Measurements from ENCODE around the gene MICU1.

The MICU1 gene

GRCh38 chr10:72464438-72464837 lies 161.4 kb downstream of the MICU1 start:
- Histone ChIP-seq H3K27ac (no peak overlapping the region), H3K36me3 (ENCODE audit: insufficient read depth) (no peaks in the 10 kb centered on the region), H2AFZ (ENCODE audit: low read depth) (no peak overlapping the region), H3K4me3 (IDR thresholded peaks at IDR 0.05; ENCODE audit: insufficient read depth, low read depth, low read length) (no peak overlapping the region), H3K4me2 (no peak overlapping the region), H3K79me2 (ENCODE audit: insufficient read depth, low read depth) (no peaks in the 10 kb centered on the region), H4K20me1 (ENCODE audit: insufficient read depth) (no peaks in the 10 kb centered on the region), H3K9ac (no peak overlapping the region), H3K4me1 (ENCODE audit: low read depth, poor library complexity, severe bottlenecking) (no peaks in the 10 kb centered on the region), H3K27me3 (ENCODE audit: insufficient read depth, low read depth) (no peaks in the 10 kb centered on the region)
- no peak for TF ChIP-seq CTCF (conservative IDR thresholded peaks at IDR 0.05; ENCODE audit: low read depth, low read length)

DNA sequence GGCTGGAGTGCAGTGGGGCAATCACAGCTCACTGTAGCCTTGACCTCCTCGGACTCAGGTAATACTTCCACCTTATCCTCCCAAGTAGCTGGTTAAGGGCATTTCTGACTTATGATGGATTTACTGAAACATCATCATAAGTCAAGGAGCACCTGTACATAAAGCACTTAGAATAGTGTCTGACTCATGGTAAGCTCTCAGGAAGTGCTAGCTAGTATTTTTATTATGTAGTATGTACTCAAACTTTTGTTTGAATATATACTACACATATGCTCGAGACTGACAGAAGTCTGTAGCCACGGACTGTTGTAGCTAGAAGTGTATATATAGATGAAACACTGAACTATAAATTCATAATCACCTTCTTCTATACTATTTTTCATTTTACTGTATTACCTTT lies 163.6 kb downstream of the MICU1 start:
- H4K20me1 ChIP-seq (ENCODE audit: insufficient read depth), result no peaks in the 10 kb centered on the region
- H3K4me2 ChIP-seq, result no peak overlapping the region
- H3K4me1 ChIP-seq (ENCODE audit: low read depth, poor library complexity, severe bottlenecking), result no peaks in the 10 kb centered on the region
- H3K4me3 ChIP-seq (IDR thresholded peaks at IDR 0.05; ENCODE audit: insufficient read depth, low read depth, low read length), result no peak overlapping the region
- no peaks in the 10 kb centered on the region for H3K79me2 ChIP-seq (ENCODE audit: insufficient read depth, low read depth)
- H3K9ac ChIP-seq, result no peak overlapping the region
- no peak overlapping the region for H2AFZ ChIP-seq (ENCODE audit: low read depth)
- no peak overlapping the region for H3K27ac ChIP-seq
- no peak for TF ChIP-seq CTCF (conservative IDR thresholded peaks at IDR 0.05; ENCODE audit: low read depth, low read length)
- no peaks in the 10 kb centered on the region for H3K36me3 ChIP-seq (ENCODE audit: insufficient read depth)
- H3K27me3 ChIP-seq (ENCODE audit: insufficient read depth, low read depth), result no peaks in the 10 kb centered on the region

- Histone ChIP-seq H3K4me2 (no peak overlapping the region), H3K79me2 (ENCODE audit: insufficient read depth, low read depth) (no peaks in the 10 kb centered on the region), H2AFZ (ENCODE audit: low read depth) (no peak overlapping the region), H3K27ac (no peak overlapping the region), H3K27me3 (ENCODE audit: insufficient read depth, low read depth) (no peaks in the 10 kb centered on the region), H3K36me3 (ENCODE audit: insufficient read depth) (no peaks in the 10 kb centered on the region), H3K9ac (no peak overlapping the region), H3K4me3 (IDR thresholded peaks at IDR 0.05; ENCODE audit: insufficient read depth, low read depth, low read length) (no peak overlapping the region), H3K4me1 (ENCODE audit: low read depth, poor library complexity, severe bottlenecking) (no peaks in the 10 kb centered on the region), H4K20me1 (ENCODE audit: insufficient read depth) (no peaks in the 10 kb centered on the region)
- no peak for TF ChIP-seq CTCF (conservative IDR thresholded peaks at IDR 0.05; ENCODE audit: low read depth, low read length)
These were observed 164.8 kb downstream of the MICU1 start for GRCh38 chr10:72461085-72461484.

DNA sequence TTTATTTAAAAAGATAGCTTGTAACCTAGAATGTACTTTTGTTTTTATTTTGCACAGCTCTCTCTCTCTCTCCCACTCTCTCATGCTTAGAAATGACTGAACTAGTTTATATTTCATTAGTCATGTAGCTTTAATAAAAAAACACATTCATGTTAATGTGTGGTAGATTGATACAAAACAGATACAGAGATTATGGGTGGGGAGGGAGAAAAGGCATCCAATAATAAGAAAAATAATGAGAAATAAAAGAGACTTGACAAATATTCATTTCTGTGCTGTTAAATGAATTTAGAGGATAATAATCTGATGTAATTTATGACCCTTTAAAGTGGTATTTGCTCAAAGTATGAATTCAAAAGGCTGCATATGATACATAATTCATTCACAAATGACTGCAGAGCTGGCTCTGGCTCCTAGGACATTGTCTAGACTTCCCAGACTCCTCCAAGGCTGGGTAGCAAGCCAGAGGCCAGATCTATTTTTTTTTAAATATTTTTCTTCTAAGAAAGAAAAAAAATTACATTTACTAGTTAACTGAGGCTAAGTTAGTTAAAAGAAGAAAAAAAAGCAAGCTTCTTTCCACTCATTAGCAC lies 165.5 kb downstream of the MICU1 start:
- no peaks in the 10 kb centered on the region for H3K79me2 ChIP-seq (ENCODE audit: insufficient read depth, low read depth)
- no peak overlapping the region for H2AFZ ChIP-seq (ENCODE audit: low read depth)
- no peaks in the 10 kb centered on the region for H3K4me1 ChIP-seq (ENCODE audit: low read depth, poor library complexity, severe bottlenecking)
- no peaks in the 10 kb centered on the region for H3K27me3 ChIP-seq (ENCODE audit: insufficient read depth, low read depth)
- H3K9ac ChIP-seq, result no peak overlapping the region
- H4K20me1 ChIP-seq (ENCODE audit: insufficient read depth), result no peaks in the 10 kb centered on the region
- H3K4me2 ChIP-seq, result no peak overlapping the region
- TF ChIP-seq CTCF (conservative IDR thresholded peaks at IDR 0.05; ENCODE audit: low read depth, low read length), result no peak
- H3K36me3 ChIP-seq (ENCODE audit: insufficient read depth), result no peaks in the 10 kb centered on the region
- no peak overlapping the region for H3K4me3 ChIP-seq (IDR thresholded peaks at IDR 0.05; ENCODE audit: insufficient read depth, low read depth, low read length)
- H3K27ac ChIP-seq, result no peak overlapping the region

All from KMS-11 (cell line).